Left ventricle myocardium inferior (tissue), 1 donor: ENCODE data around the gene MOCS2. TPM values are rescaled to one million over a fixed set of nuclear protein-coding genes. Genes with fewer than 3 reads are reported as not detected.

Experiments used
- DNase-seq: peaks from one replicate; pipeline ENCODE4 v3.0.0-alpha.2; 2020
- H3K27ac ChIP-seq: fragments of 200-600 bp; replicated peaks from 2 replicates; pipeline ENCODE4 v1.8.0; 2021
- H3K27me3 ChIP-seq: fragments of 200-600 bp; 2 replicates; pipeline ENCODE4 v1.8.0; 2021; ENCODE audit warnings: low read depth
- H3K36me3 ChIP-seq: fragments of 200-600 bp; 2 replicates; pipeline ENCODE4 v1.8.0; 2021
- H3K4me1 ChIP-seq: fragments of 200-600 bp; 2 replicates; pipeline ENCODE4 v1.8.0; 2021
- H3K4me3 ChIP-seq: fragments of 200-600 bp; 2 replicates; pipeline ENCODE4 v1.8.0; 2021; ENCODE audit warnings: mild to moderate bottlenecking, moderate library complexity
- H3K9me3 ChIP-seq: fragments of 200-600 bp; replicated peaks from 2 replicates; pipeline ENCODE4 v1.8.0; 2021
- intact Hi-C: fragments of 100-400 bp; cut with micrococcal nuclease; formaldehyde crosslinking; loops from one replicate; pipeline ENCODE4 v1.11.0; 2022
- total RNA-seq: library from RNA; stranded (reverse); fragmentation: NEBNext Ultra II Directional; extraction: Animal tissue kit (Norgen Biotek cat#: 25700); gene quantifications from one replicate; pipeline ENCODE4 v1.2.1, GENCODE V29; 2021
- TF ChIP-seq, protein P1 (sequence below): fragments of 200-600 bp; IDR thresholded peaks from 2 replicates; pipeline ENCODE4 v1.8.0; 2021; ENCODE audit warnings: antibody characterized with exemption, mild to moderate bottlenecking, borderline replicate concordance
- donor health status: DM: no; HTN: yes; CAD: no; lungs with severe emphysema.

MOCS2 gene
- total RNA-seq, 1 donor from 2014 or later, result 88.7 TPM

DNA sequence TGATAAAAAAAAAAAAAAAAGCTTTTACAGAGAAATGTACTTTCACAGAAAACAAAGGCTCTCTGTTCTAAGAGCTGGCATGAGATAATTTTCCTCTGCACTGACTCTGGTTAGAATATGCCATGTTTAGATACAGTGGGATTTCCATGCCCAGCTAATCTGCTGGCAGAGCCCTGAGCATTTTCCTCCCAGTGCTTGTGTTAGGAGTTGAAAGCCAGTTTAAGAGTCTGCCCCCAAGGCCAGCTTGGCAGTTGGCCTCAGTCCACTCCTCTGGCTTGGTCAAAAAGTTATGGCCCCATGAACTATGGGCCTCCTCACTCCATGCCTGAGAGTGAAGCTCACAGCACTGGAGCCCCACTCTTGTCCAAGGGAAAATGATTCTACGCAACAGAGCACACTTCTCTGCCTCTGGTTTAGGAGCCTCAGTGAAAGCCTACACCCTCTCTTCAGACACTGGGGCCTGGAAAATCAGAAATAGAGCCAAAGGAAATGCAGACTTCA, 21.9 kb downstream of the MOCS2 start:
- TF ChIP-seq, protein P1, sequence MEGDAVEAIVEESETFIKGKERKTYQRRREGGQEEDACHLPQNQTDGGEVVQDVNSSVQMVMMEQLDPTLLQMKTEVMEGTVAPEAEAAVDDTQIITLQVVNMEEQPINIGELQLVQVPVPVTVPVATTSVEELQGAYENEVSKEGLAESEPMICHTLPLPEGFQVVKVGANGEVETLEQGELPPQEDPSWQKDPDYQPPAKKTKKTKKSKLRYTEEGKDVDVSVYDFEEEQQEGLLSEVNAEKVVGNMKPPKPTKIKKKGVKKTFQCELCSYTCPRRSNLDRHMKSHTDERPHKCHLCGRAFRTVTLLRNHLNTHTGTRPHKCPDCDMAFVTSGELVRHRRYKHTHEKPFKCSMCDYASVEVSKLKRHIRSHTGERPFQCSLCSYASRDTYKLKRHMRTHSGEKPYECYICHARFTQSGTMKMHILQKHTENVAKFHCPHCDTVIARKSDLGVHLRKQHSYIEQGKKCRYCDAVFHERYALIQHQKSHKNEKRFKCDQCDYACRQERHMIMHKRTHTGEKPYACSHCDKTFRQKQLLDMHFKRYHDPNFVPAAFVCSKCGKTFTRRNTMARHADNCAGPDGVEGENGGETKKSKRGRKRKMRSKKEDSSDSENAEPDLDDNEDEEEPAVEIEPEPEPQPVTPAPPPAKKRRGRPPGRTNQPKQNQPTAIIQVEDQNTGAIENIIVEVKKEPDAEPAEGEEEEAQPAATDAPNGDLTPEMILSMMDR, result no peak
- Histone ChIP-seq H3K9me3 (no peaks in the 10 kb centered on the region), H3K27ac (no peak overlapping the region), H3K4me1 (peaks cover 19% of the 10 kb centered on the region), H3K4me3 (no peak overlapping the region), H3K27me3 (no peaks in the 10 kb centered on the region), H3K36me3 (no peaks in the 10 kb centered on the region)
- DNase-seq, result no peak
- intact Hi-C loops, result no loop called here

DNA sequence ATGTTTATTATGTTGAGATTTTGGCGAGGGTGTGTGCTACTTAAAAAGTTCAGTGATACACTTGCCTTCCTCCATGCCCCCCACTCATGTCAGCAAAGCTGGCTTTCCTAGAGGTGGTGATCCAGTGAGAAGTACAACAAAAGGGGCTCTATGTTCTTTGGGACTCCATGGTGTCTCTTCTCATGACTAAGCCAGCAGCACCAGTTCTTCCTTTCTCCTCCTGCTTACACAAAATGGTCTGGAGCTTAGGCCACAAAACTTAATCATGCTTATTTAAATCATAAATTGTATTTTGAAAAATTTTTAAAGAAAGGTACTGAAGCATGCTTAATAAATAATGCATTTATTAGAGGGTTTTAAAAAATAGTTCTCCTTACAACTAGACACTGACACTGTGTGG, 22.4 kb downstream of the MOCS2 start:
- Histone ChIP-seq H3K36me3 (no peaks in the 10 kb centered on the region), H3K27ac (no peak overlapping the region), H3K4me3 (no peak overlapping the region), H3K9me3 (no peaks in the 10 kb centered on the region), H3K4me1 (peaks cover 19% of the 10 kb centered on the region), H3K27me3 (no peaks in the 10 kb centered on the region)
- intact Hi-C loops, result no loop called here
- TF ChIP-seq, protein P1, result no peak
- DNase-seq, result no peak

GRCh38 chr5:53084546-53085255, 24.9 kb downstream of the MOCS2 start:
- H3K36me3 ChIP-seq, result no peaks in the 10 kb centered on the region
- H3K27me3 ChIP-seq, result no peaks in the 10 kb centered on the region
- no peak for DNase-seq
- H3K9me3 ChIP-seq, result no peaks in the 10 kb centered on the region
- intact Hi-C loops, result no loop called here
- no peak overlapping the region for H3K4me3 ChIP-seq
- H3K27ac ChIP-seq, result no peak overlapping the region
- TF ChIP-seq, protein P1, result no peak
- peaks cover 9% of the 10 kb centered on the region for H3K4me1 ChIP-seq

DNA sequence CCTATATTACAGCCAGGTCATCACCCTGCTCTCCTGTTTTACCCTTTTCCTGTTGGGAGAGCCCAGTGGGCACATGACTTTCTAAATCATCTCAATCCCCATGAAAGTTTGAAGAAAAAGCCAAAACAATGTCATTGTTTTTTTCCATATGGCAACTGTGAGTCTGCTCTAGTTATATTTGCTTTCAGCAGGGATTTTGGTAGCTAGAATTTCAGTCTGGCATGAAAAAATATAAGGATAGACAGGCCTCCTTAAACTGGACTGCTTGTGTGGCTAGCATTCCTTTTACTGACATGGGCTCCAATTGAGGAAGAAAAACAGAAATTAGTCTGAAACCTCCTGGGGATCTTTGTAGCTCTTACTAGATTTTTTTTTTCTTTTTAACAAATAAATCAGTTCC, 25.6 kb downstream of the MOCS2 start:
- no peak for DNase-seq
- peaks cover under 1% of the 10 kb centered on the region for H3K4me1 ChIP-seq
- no peaks in the 10 kb centered on the region for H3K9me3 ChIP-seq
- no peak overlapping the region for H3K4me3 ChIP-seq
- H3K27ac ChIP-seq, result no peak overlapping the region
- intact Hi-C loops, result no loop called here
- TF ChIP-seq, protein P1, result no peak
- no peaks in the 10 kb centered on the region for H3K36me3 ChIP-seq
- H3K27me3 ChIP-seq, result no peaks in the 10 kb centered on the region

GRCh38 chr5:53080271-53080670, 29.3 kb downstream of the MOCS2 start:
- intact Hi-C loops, result no loop called here
- no peaks in the 10 kb centered on the region for H3K4me1 ChIP-seq
- no peak for DNase-seq
- no peak overlapping the region for H3K27ac ChIP-seq
- H3K9me3 ChIP-seq, result no peaks in the 10 kb centered on the region
- H3K36me3 ChIP-seq, result no peaks in the 10 kb centered on the region
- TF ChIP-seq, protein P1, result no peak
- H3K4me3 ChIP-seq, result no peak overlapping the region
- no peaks in the 10 kb centered on the region for H3K27me3 ChIP-seq
